B cell (primary cell): ENCODE results near the gene FIBCD1. TPM values are rescaled to one million over a fixed set of nuclear protein-coding genes. Genes with fewer than 3 reads are reported as not detected.

Source experiments
- ATAC-seq: fragments of 200-7000 bp; cut with Tn5 transposase; one replicate; pipeline ENCODE4 v1.10.0; 2021; ENCODE audit warnings: low read depth, mild to moderate bottlenecking, moderate number of reproducible peaks, moderate library complexity
- CTCF ChIA-PET: fragments of 350-600 bp; sonication (Branson Sonifier 250); formaldehyde crosslinking; loops from one replicate; lab custom pipeline; 2021; ENCODE audit warnings: antibody characterized with exemption, inconsistent platforms; lab: Charles Lee
- POLR2A ChIA-PET: fragments of 350-600 bp; sonication (Branson Sonifier 250); formaldehyde crosslinking; loops from one replicate; lab custom pipeline; 2021; ENCODE audit warnings: antibody characterized with exemption; lab: Charles Lee
- DNase-seq: peaks from one replicate; pipeline ENCODE4 v3.0.0; 2013
- H2AFZ ChIP-seq: 2 replicates; pipeline ENCODE4 v1.6.1; 2012; ENCODE audit warnings: mild to moderate bottlenecking, low read depth, low read length; ENCODE audit not compliant: insufficient read depth, poor library complexity, severe bottlenecking
- H3K27ac ChIP-seq, 2 donors: 1 replicate in 1 of 2; 2 replicates in 1 of 2; pipeline ENCODE4 v1.5.1; 2012 to 2013; ENCODE audit warnings: low read length in 2 of 2, mild to moderate bottlenecking in 2 of 2, moderate library complexity in 1 of 2
- H3K27me3 ChIP-seq, 4 experiments: fragments of 200-600 bp in 1 of 4; sonication (generic) in 1 of 4; replicated peaks in 1 of 4; 1 replicate in 2 of 4; 2 replicates in 2 of 4; pipeline versions ENCODE4 v1.6.1 to v1.7.0; 2013 to 2016; ENCODE audit warnings: low read length in 3 of 4, mild to moderate bottlenecking in 2 of 4, mixed read lengths in 1 of 4, moderate library complexity in 1 of 4; ENCODE audit not compliant: insufficient read depth in 4 of 4, control insufficient read depth in 3 of 4; ENCODE audit errors: control extremely low read depth in 1 of 4
- H3K36me3 ChIP-seq, 2 experiments: replicated peaks in 1 of 2; 1 replicate in 1 of 2; 2 replicates in 1 of 2; pipeline versions ENCODE4 v1.6.1 to v1.7.1; 2013; ENCODE audit warnings: low read length in 1 of 2; ENCODE audit not compliant: insufficient read depth in 2 of 2, control insufficient read depth in 1 of 2; ENCODE audit errors: control extremely low read depth in 1 of 2, extremely low read depth in 1 of 2
- H3K4me1 ChIP-seq, 2 donors: fragments of 200-600 bp in 1 of 2; sonication (generic) in 1 of 2; 1 replicate in 1 of 2; 2 replicates in 1 of 2; pipeline versions ENCODE4 v1.5.1 to v1.6.1; 2013 to 2017; ENCODE audit warnings: low read length in 2 of 2; ENCODE audit not compliant: control insufficient read depth in 2 of 2, insufficient read depth in 2 of 2
- H3K4me2 ChIP-seq: replicated peaks from 2 replicates; pipeline ENCODE3; 2012; ENCODE audit warnings: mild to moderate bottlenecking, low read depth, low read length; ENCODE audit not compliant: poor library complexity, severe bottlenecking
- H3K4me3 ChIP-seq, 5 experiments: fragments of 200-600 bp in 1 of 5; sonication (generic) in 1 of 5; 1 replicate in 3 of 5; 2 replicates in 2 of 5; pipeline versions ENCODE4 v1.5.1 to v1.7.0; 2011 to 2016; ENCODE audit warnings: low read length in 4 of 5, mild to moderate bottlenecking in 4 of 5, low read depth in 2 of 5, control low read depth in 1 of 5, moderate library complexity in 1 of 5; ENCODE audit not compliant: insufficient read depth in 1 of 5; ENCODE audit errors: control extremely low read depth in 1 of 5, extremely low read depth in 1 of 5
- H3K79me2 ChIP-seq: fragments of 200-600 bp; sonication (generic); one replicate; pipeline ENCODE4 v1.6.0; 2016; ENCODE audit warnings: low read length; ENCODE audit not compliant: control insufficient read depth, insufficient read depth
- H3K9ac ChIP-seq: fragments of 200-600 bp; sonication (generic); 2 replicates; pipeline ENCODE4 v1.6.1; 2017; ENCODE audit warnings: mild to moderate bottlenecking, low read length, moderate library complexity
- H3K9me3 ChIP-seq, 3 donors: one replicate each; pipeline versions ENCODE4 v1.6.1 to v1.7.1; 2013; ENCODE audit warnings: low read length in 2 of 3; ENCODE audit not compliant: control insufficient read depth in 2 of 3, insufficient read depth in 1 of 3; ENCODE audit errors: control extremely low read depth in 1 of 3
- H4K20me1 ChIP-seq: 2 replicates; pipeline ENCODE4 v1.6.0; 2012; ENCODE audit warnings: mild to moderate bottlenecking, low read length; ENCODE audit not compliant: insufficient read depth, control insufficient read depth, poor library complexity, severe bottlenecking
- H3K27ac Mint-ChIP-seq: one replicate; pipeline ENCODE4 v1.8.0; 2021; ENCODE audit warnings: mixed read lengths
- H3K27me3 Mint-ChIP-seq: one replicate; pipeline ENCODE4 v1.8.0; 2021; ENCODE audit warnings: mixed read lengths
- H3K4me1 Mint-ChIP-seq: one replicate; pipeline ENCODE4 v1.8.0; 2021; ENCODE audit warnings: mixed read lengths
- H3K4me3 Mint-ChIP-seq: one replicate; pipeline ENCODE4 v1.8.0; 2021; ENCODE audit warnings: mixed read lengths
- H3K9me3 Mint-ChIP-seq: one replicate; pipeline ENCODE4 v1.8.0; 2022; ENCODE audit warnings: mixed read lengths; ENCODE audit not compliant: insufficient read depth
- CTCF ChIP-seq: fragments of 200-600 bp; IDR thresholded peaks from one replicate; pipeline ENCODE4 v1.8.0; 2022; ENCODE audit warnings: antibody characterized with exemption, mild to moderate bottlenecking
- EZH2 ChIP-seq: IDR thresholded peaks from 2 replicates; pipeline ENCODE4 v1.6.1; 2012; ENCODE audit warnings: borderline replicate concordance, low read depth, mild to moderate bottlenecking, moderate library complexity, low read length; ENCODE audit not compliant: insufficient read depth, poor library complexity, severe bottlenecking
- WGBS: methylation state at CpG from one replicate; pipeline ENCODE4 v1.1.5; 2013; ENCODE audit warnings: missing lambda C conversion rate; ENCODE audit not compliant: insufficient coverage; 5-methylcytosine and 5-hydroxymethylcytosine counted together
- intact Hi-C: fragments of 100-400 bp; cut with micrococcal nuclease; formaldehyde crosslinking; loops from one replicate; pipeline ENCODE4 v1.10.0; 2022
- polyA plus RNA-seq: library from polyadenylated mRNA; depleted of rRNA; stranded (reverse); fragments of >200 nt; gene quantifications from 2 replicates; pipeline ENCODE4 v1.2.3, GENCODE V29; 2012
- total RNA-seq, 2 donors: library from RNA; stranded (reverse); fragments of 120-200 nt in 1 of 2; gene quantifications; 1 replicate in 1 of 2; 2 replicates in 1 of 2; pipeline versions ENCODE4 v1.2.3 to v1.2.4, GENCODE V29; 2013 to 2022

FIBCD1 gene
- total and polyA plus RNA-seq, 2 donors (not counting 1 experiment from before 2014, with no cell fraction given): not detected

- Histone ChIP-seq H3K4me1 (no peaks in the 10 kb centered on the region), H3K4me3 (no peak overlapping the region), H3K36me3 (no peaks in the 10 kb centered on the region), H3K4me2 (no peak overlapping the region), H3K9ac (no peak overlapping the region), H3K27me3 (peaks cover 0 to 4% (median 0%) of the 10 kb centered on the region in 4 experiments), H3K9me3 (peaks cover 0 to 28% (median 0%) of the 10 kb centered on the region in 3 donors), H2AFZ (no peak overlapping the region), H4K20me1 (no peaks in the 10 kb centered on the region), H3K27ac (no peak overlapping the region), H3K79me2 (no peaks in the 10 kb centered on the region)
- CTCF ChIA-PET: interaction anchor here (0.6 kb wide), 1 partner anchor 18 kb away, joined by 3 read pairs; no protein-coding TSS in a partner anchor
- POLR2A ChIA-PET: no interaction called here
- no peak for TF ChIP-seq CTCF
- no peak for TF ChIP-seq EZH2
- H3K4me3 Mint-ChIP-seq: no peak overlapping the region
- H3K9me3 Mint-ChIP-seq: peaks cover 2% of the 10 kb centered on the region
- DNase-seq: no peak
- no peak for ATAC-seq
- no peak overlapping the region for H3K27ac Mint-ChIP-seq
- H3K27me3 Mint-ChIP-seq: peaks cover 9% of the 10 kb centered on the region
- intact Hi-C loops: no loop called here
- 90% methylated on average over 7 of the region's 14 CpGs for WGBS
- H3K4me1 Mint-ChIP-seq: no peaks in the 10 kb centered on the region
Observed at GRCh38 chr9:130960522-130961378, 21.7 kb upstream of the FIBCD1 start.

GRCh38 chr9:130959809-130960334 is 20.8 kb upstream of the FIBCD1 start:
- 92% methylated on average over 2 of the region's 9 CpGs for WGBS
- Mint-ChIP-seq H3K9me3 (peaks cover 2% of the 10 kb centered on the region), H3K4me3 (no peak overlapping the region), H3K4me1 (no peaks in the 10 kb centered on the region), H3K27me3 (peaks cover 9% of the 10 kb centered on the region), H3K27ac (no peak overlapping the region)
- Histone ChIP-seq H4K20me1 (no peaks in the 10 kb centered on the region), H3K9me3 (peaks cover 0 to 33% (median 0%) of the 10 kb centered on the region in 3 donors), H3K27me3 (peaks cover 0 to 4% (median 0%) of the 10 kb centered on the region in 4 experiments), H3K36me3 (no peaks in the 10 kb centered on the region), H3K9ac (no peak overlapping the region), H3K79me2 (no peaks in the 10 kb centered on the region), H3K4me3 (no peak overlapping the region), H3K4me2 (no peak overlapping the region), H2AFZ (no peak overlapping the region), H3K27ac (no peak overlapping the region), H3K4me1 (no peaks in the 10 kb centered on the region)
- intact Hi-C loops: no loop called here
- ChIA-PET POLR2A (no interaction called here), CTCF (interaction anchor here (0.6 to 1.1 kb wide), 2 partner anchors 17 to 86 kb away, joined by 3 read pairs; no protein-coding TSS in a partner anchor)
- TF ChIP-seq CTCF: no peak
- TF ChIP-seq EZH2: no peak
- ATAC-seq (no peak), DNase-seq (no peak)
